GM21576 (cell line): Measurements from ENCODE around the gene COX8A.
"Not testable (repeated sequence)": the region's sequence is repeated elsewhere in the genome, so short reads cannot be mapped to it uniquely, and the experiment has no call there.

Source experiments
- ATAC-seq: cut with Tn5 transposase; IDR thresholded peaks from one replicate; pipeline ENCODE4 v1.9.1; 2021; ENCODE audit warnings: mild to moderate bottlenecking, moderate library complexity; ENCODE audit not compliant: unreplicated experiment

The COX8A gene

DNA sequence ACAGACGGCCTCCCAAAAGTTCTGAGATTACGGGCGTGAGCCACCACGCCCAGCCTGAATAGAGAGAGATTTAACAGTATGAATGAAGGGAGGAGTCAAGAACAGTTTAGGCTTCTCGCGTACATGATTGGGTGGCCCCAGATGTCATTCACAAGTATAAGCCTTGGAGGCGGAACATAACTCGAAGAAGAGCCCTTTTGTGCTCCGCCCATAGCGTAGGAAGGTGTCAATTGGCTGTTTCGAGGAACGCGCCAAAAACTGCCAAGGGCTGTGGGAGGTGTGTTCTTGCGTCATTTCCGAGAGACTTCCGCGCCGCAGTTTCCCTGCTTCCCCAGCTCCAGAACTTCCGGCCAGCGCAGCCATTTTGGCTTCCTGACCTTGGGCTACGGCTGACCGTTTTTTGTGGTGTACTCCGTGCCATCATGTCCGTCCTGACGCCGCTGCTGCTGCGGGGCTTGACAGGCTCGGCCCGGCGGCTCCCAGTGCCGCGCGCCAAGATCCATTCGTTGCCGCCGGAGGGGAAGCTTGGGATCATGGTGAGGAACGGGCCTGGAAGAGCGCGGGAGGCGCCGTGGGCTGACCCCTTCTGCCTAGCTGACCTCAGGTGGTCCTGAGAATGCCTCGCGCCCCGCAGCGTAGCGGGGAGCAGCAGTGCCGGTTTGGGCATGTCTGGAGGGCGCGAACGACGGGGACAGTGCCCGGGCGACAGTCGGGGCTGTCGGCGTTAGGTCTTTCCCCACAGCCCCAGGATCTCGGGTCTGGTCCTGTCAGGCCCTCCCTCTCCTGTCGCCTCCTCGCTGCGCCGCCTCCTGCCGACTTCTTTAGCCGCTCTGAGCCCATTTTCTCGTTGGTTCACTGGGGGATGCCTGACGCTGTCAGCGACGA is at the start of gene COX8A:
TSS of gene COX8A (plus strand) at position 362 of the 885 bp plus-strand sequence. CDS start at position 423, 61 bp downstream.
- ATAC-seq: peak; percentile 97

GRCh38 chr11:63929616-63930015 is 44.8 kb upstream of the COX8A start:
- no peak for ATAC-seq

GRCh38 chr11:63931045-63931444 is 43.4 kb upstream of the COX8A start:
- no peak for ATAC-seq

DNA sequence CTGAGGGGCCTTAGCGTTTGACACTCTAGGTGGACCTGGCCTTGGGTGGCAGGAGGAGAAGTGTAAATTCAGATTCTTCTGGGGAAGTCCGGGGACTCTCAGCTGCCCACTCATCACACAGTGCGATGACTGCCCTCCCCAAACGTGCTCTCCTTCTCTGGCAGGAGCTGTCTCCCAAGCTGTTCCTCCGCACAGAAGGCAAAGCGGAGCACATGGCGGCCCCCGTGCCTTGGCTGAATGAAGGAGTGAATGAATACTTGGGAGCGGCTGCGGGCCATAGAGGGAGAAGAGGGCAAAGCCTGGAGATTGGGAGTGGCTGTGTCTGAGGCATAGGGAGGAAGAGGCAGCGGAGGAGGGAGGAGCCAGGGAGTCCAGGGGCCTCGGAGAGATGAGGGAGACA is 42.5 kb upstream of the COX8A start:
- no peak for ATAC-seq

DNA sequence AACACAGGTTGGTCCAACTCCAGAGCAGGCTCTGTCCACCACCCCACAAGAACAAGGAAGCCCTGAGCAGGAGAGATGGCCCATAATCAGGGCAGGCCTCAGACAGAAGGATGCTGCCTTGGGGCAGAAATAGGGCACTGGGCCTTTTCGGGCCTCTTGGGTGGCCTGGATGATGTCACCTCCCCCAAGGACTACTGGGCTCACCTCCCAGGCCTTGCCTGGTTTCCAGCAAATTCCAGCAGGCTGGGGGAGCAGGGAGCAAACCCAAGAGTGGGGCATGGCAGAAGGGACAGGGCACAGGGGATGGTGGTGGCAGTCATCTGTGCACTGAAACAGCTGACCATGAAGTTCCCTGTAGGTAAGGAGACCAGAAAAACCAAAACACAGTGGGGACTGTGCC is 41.0 kb upstream of the COX8A start:
- no peak for ATAC-seq

- peak; percentile 8 for ATAC-seq
These were observed 36.5 kb upstream of the COX8A start for GRCh38 chr11:63937713-63938478.

GRCh38 chr11:63938479-63939396 is 35.7 kb upstream of the COX8A start, which contains the start of gene NAA40:
Gene NAA40 (plus strand): TSS chr11:63939002. CDS start chr11:63939097, 95 bp downstream.
- ATAC-seq: peak; percentile 89

DNA sequence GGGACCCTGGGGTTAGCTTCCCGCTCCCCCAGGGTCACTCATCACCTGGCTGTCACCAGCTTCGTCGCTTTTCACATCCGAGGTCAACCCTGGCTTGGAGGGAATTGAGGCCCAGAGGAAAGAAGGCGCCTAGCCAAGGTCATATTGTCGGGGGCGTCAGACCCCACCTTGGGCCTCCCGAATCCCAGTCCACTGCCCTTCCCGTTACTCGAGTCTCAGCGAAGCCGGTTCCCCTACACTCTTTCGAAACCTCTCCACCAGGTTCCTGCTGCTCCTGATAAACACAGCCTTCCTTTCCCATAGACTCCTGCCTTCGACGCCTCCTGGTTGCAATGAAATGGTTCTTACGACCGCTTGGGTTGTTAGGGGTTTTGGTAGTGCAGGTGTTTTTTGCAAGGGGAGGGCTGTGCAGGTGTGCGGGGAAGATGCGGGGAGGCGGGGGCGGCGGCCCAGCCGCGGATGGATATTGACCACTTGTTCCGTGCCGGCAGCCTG is 35.0 kb upstream of the COX8A start:
- no peak for ATAC-seq

DNA sequence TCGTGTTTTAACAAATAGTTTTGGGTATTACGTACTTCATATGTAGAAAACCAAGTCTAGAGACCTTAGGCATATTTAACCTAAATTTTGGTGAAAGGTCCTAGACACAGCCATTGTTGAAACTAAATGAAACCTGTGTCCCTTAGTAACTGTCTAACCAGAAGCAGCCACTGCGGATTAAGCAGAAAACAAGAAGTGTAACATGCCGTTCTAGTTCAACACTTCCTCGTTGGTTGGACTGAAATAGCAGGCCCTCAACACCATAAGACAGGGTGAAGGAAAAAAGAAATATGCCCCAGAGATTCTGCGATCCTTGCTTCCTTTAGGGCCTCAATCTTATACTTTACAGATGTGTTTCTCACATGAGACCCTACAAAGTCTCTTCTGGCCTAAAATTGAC is 33.6 kb upstream of the COX8A start:
- no peak for ATAC-seq

DNA sequence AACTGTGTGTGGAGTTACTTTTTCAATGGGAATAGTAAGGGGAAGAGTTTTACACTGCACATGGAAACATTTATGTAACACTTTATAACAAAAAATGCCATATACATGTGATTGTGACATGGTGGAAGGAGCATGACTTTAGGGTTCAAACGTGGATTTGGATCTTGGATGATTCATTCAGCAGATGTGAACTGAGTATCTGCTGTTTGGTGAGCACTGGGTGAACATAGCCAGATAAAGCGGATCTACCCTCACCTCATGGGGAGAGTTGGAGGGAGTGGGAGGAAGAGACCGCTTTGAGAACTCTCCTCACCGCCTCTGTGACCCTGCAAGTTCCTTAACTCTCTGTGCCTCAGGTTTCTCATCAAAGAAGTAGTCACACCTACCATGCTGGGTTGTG is 32.5 kb upstream of the COX8A start:
- no peak for ATAC-seq

DNA sequence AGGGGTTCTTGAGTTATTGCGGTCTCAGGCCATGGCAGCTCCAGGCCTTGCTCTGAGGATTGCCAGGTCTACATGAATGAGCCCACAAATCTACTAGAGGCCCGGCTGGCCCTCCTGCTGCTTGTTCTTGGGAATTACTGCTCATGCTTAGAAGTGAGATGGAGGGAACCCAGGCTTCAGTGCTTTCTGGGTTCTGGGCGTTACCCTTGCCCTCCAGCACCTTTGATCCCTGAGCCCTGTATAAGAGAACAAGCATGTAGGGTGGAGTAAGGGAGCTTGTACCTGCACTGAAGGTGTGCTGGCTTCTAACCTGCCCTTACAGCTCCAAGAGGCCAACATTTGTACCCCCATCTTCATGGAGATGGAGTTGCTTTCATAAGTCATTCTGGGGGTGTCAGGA is 31.6 kb upstream of the COX8A start:
- ATAC-seq: no peak

DNA sequence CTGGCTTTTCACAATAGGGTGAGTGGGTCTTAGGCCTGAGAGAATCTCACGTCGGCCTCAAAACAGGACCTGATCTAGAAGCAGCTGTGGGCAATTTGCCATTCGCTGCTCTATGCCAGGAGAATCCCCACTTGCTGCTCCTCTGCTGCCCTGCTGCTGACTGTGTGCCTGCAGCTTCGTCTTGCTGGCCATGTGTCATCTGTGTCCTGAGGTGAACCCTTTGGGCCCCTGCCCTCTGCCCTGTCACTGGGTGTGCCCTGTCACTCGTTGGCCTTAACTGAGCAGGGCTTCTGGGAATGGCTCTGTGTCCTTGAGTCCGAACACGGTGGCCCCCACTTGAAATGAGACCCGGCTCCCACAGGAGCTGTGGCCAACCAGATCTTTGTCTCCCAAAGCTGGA is 29.4 kb upstream of the COX8A start:
- no peak for ATAC-seq

DNA sequence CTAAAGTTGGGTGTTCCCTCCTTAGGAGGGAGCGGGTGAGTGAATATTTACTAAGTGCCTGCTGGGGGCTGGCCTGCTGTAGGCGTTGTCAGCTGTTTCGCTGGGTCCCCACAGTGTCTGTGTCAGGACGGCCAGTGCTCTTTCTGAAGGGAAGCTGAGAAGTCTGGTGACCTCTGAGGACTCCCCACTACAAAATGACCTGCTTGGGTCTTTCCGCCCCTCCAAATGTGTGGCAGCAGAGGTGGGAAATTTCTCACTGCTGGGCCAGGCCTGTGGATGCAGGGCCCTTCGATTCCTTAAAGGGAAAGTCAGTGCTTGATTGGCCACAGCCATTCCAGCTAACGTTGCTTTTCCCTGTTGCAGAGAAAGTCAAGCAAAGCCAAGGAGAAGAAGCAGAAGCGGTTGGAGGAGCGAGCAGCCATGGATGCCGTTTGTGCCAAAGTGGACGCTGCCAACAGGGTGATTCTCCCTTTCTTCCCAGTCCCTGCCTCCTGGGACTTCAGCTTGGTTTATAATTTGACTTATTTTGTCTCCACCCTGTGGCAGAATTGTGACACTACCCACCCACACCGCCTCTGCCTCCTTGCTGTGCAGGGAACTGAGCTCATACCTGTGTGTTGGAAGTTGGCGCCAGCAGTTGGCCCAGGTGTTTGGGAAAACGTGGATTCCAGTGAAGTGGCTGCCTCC is 28.8 kb upstream of the COX8A start:
- no peak for ATAC-seq

- ATAC-seq: no peak
These were observed 22.5 kb upstream of the COX8A start for GRCh38 chr11:63951779-63952536.

GRCh38 chr11:63952570-63952969 is 21.9 kb upstream of the COX8A start:
- no peak for ATAC-seq

GRCh38 chr11:63958008-63958407 is 16.4 kb upstream of the COX8A start:
- no peak for ATAC-seq

DNA sequence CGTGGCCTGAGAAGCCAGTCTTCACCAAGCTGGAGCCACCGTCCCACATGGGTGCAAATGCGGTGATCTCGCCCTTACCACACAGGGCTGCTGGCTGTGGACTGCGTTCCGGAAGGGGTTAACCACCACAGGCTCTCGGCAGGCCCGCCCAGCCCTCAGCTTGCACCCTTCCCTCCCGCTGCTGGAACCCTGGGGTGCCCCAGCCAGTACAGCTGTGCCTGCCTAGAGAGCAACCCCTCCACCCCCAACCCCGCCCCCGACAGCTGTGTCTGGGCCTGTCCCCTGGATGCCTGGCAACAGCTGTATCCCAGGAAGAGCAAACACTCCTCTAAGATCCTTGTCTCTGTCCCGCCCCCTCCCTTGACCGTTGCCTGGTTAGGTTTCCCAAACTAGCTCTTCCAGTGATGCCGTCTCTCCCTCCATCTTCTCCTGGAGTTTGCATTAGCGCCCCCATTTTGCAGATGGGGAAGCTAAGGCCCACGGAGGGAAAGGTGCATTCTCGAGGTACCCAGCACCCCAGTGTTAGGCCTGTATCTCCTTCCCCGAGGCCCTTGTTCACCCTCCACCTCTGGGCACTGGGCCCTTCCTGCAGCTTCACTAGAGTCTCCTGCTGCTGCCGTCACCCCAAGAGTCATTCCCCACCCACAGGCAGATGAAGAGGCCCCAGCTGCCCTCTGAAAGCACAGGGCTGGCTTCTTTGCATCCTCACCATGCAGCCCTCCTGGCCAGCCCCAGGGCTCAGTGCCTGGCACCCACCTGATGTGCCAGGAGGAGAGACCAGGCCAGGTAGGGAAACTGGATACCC is 12.6 kb upstream of the COX8A start:
- ATAC-seq: no peak

DNA sequence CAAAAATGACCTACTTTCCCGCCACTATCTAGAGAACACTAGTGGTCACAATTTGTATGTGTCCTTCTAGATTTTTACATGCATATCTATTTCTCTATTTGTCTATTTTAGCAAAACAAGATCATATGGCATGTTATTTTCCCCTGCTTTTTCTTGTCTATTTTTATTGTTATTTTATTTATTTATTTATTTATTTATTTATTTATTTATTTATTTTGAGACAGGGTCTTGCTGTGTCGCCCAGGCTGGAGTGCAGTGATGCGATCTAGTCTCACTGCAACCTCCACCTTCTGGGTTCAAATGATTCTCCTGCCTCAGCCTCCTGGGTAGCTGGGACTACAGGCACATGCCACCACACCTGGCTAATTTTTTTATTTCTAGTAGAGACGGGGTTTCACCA is 10.5 kb upstream of the COX8A start:
- not testable (repeated sequence) for ATAC-seq

DNA sequence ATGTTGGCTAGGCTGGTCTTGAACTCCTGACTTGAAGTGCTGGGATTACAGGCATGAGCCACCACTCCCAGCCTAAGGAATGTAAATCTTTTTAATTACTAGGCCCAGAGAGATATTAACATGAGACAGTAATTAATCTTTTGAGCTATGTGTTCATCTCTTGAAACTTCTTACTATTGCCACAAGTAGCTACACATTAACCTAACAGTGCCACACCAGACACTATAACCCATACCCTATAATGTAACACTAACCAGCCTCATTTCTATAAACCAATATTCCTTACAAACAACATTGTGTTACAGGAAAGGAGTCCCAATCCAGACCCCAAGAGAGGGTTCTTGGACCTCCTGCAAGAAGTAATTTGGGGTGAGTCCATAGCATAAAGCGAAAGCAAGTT is 8.0 kb upstream of the COX8A start:
- no peak for ATAC-seq
